Activated naive CD8-positive, alpha-beta T cell treated with anti-CD3 and anti-CD28 coated beads for 36 hours (primary cell): ENCODE measurements around the gene EBPL. TPM values are rescaled to one million over a fixed set of nuclear protein-coding genes. Genes with fewer than 3 reads are reported as not detected.
"Not testable (repeated sequence)": the region's sequence is repeated elsewhere in the genome, so short reads cannot be mapped to it uniquely, and the experiment has no call there.

Source experiments
- DNase-seq: peaks from one replicate; pipeline ENCODE4 v3.0.0; 2021
- H3K27ac Mint-ChIP-seq: one replicate; pipeline ENCODE4 v1.8.0; 2022; ENCODE audit warnings: mild to moderate bottlenecking, moderate library complexity, mixed read lengths
- H3K27me3 Mint-ChIP-seq: one replicate; pipeline ENCODE4 v1.8.0; 2022; ENCODE audit warnings: mild to moderate bottlenecking, mixed read lengths
- H3K36me3 Mint-ChIP-seq: one replicate; pipeline ENCODE4 v1.8.0; 2021; ENCODE audit warnings: mild to moderate bottlenecking, mixed read lengths
- H3K4me1 Mint-ChIP-seq: one replicate; pipeline ENCODE4 v1.8.0; 2021; ENCODE audit warnings: mixed read lengths
- H3K4me3 Mint-ChIP-seq: one replicate; pipeline ENCODE4 v1.8.0; 2022; ENCODE audit warnings: mild to moderate bottlenecking, moderate library complexity, mixed read lengths
- H3K9me3 Mint-ChIP-seq: one replicate; pipeline ENCODE4 v1.8.0; 2022; ENCODE audit warnings: mixed read lengths
- total RNA-seq, 2 experiments: library from RNA; stranded (reverse); gene quantifications; one replicate each; pipeline ENCODE4 v1.2.3, GENCODE V29; 2021

Gene EBPL
- total RNA-seq: 10 to 100 TPM; 54.8 to 60.0 TPM

DNA sequence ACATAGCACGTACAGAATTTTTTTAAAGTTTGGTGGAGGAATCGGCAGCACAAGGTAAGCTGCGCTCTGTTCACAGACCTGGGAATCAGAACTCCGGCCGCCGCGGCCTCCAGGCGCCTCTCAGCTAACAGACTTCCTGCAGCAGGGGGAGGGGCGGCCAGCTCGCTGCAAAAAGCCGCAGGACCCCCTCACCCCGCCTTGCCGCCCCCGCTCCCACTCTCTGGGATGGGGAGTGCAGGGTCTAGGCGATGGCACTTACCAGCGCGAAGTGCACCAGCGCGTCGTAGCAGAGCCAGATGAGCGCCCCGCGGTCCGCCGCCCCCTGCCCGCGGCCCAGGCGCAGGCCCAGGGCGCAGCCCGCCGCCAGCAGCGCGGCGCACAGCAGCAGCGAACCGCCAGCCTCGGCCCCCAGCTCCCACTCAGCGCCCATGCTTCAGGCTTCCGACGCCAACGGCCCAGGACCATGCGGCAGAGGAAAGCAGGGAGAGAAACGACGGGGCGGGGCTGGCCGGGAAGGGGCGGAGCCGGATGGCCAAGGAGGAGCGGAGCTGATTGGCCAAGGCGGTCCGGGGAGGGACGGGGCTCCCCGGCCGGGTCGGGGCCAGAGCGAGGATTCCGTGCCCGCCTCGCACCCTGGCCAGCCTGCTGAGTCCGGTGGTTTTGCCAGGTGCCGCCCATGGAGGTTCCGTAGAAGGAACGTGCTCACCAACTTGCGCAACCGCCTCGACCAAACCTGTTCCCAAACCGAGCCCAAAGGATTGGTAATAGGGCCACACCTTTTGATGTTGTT, at the start of gene EBPL:
Gene EBPL (minus strand): TSS at position 492 of the 790 bp plus-strand sequence. CDS start 62 bp downstream, at position 430.
- Mint-ChIP-seq H3K27me3 (no peaks in the 10 kb centered on the region), H3K4me1 (peaks cover 23% of the 10 kb centered on the region), H3K4me3 (peak within 1 kb of the TSS; percentile 89), H3K9me3 (no peaks in the 10 kb centered on the region), H3K36me3 (peaks cover 18% of the 10 kb centered on the region), H3K27ac (peak within 1 kb of the TSS; percentile 84)
- DNase-seq: peak; percentile 91

DNA sequence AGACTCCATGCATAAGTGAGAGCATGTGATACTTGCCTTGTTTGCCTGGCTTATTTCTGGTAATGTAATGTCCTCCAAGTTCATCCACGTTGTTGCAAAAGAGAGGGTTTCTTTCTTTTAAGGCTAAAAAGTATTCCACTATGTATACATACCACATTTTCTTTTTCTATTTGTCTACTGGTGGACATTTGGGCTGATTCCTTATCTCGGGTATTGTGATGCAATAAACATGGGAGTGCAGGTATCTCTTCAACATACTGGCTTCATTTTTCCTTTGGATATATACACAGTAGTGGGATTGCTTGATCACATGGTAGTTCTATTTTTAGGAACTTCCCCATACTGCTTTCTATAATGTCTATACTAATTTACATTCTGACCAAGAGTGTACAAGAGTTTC, 49.6 kb upstream of the EBPL start:
- no peaks in the 10 kb centered on the region for H3K9me3 Mint-ChIP-seq
- no peak overlapping the region for H3K27ac Mint-ChIP-seq
- H3K4me1 Mint-ChIP-seq: no peaks in the 10 kb centered on the region
- H3K4me3 Mint-ChIP-seq: no peak overlapping the region
- H3K36me3 Mint-ChIP-seq: peaks cover 8% of the 10 kb centered on the region
- DNase-seq: no peak
- H3K27me3 Mint-ChIP-seq: no peaks in the 10 kb centered on the region

DNA sequence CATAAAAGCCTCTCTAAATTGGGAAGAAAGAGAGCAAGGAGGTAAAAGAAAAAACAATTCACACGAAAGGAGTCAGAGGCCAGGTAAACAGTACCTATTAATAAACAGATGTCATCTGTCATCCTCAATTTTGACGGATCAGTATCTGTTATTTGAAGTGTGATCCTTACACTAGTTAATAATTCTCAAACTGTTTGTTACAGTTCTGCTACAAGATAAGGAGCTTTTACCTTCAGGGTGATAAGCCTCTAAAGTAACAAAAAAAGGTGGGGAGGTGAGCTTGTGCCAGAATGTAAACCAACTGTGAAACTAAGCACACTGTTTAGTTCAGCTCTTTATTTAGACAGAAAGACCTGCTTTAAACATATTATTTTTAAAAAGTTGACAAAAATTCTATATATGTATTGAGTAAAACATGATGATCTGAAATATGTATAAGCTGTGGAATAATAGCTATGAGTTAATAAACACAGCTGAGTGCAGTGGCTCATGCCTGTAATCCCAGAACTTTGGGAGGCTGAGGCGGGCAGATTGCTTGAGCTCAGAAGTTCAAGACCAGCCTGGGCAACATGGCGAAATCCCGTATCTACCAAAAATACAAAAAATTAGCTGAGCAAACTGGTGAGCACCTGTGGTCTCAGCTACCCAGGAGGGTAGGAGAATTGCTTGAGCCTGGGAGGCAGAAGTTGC, 48.4 kb upstream of the EBPL start:
- no peak for DNase-seq
- Mint-ChIP-seq H3K27me3 (no peaks in the 10 kb centered on the region), H3K4me1 (no peaks in the 10 kb centered on the region), H3K9me3 (no peaks in the 10 kb centered on the region), H3K36me3 (peaks cover 4% of the 10 kb centered on the region), H3K27ac (no peak overlapping the region), H3K4me3 (no peak overlapping the region)

DNA sequence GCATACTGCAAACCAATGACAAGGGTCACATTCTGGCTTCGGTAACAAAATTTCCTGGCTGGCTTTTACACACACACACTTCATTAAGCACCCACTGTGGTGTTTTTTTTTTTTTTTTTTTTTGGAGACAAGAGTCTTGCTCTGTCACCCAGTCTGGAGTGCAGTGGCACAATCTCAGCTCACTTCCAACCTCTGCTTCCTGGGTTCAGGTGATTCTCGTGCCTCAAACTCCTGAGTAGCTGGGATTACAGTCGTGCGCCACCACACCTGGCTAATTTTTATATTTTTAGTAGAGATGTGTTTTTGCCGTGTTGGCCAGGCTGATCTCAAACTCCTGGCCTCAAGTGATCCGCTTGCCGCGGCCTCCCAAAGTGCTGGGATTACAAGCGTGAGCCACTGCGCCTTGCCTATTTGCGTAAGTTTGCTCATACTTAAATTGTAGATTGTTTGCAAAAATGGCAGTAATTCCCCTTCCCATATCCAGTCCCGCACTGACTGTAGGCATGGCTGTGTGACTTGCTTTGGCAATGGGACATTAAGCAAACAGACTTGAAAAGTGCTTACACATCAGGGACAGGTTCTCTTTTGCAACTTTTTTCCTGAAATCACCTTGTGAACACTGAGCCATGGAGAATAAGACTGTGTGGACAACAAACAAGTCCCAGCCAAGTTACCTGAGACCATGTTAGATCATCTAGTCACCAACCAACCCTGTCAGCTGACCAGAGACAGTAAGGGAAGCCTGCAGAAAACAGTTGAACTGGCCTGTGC, 42.1 kb upstream of the EBPL start:
- no peaks in the 10 kb centered on the region for H3K9me3 Mint-ChIP-seq
- H3K36me3 Mint-ChIP-seq: peaks cover 5% of the 10 kb centered on the region
- H3K27ac Mint-ChIP-seq: no peak overlapping the region
- H3K4me3 Mint-ChIP-seq: no peak overlapping the region
- no peaks in the 10 kb centered on the region for H3K4me1 Mint-ChIP-seq
- no peaks in the 10 kb centered on the region for H3K27me3 Mint-ChIP-seq
- DNase-seq: no peak

- H3K27me3 Mint-ChIP-seq: no peaks in the 10 kb centered on the region
- H3K4me3 Mint-ChIP-seq: no peak overlapping the region
- peaks cover 16% of the 10 kb centered on the region for H3K36me3 Mint-ChIP-seq
- no peaks in the 10 kb centered on the region for H3K4me1 Mint-ChIP-seq
- no peak overlapping the region for H3K27ac Mint-ChIP-seq
- H3K9me3 Mint-ChIP-seq: no peaks in the 10 kb centered on the region
- DNase-seq: no peak
Measured at GRCh38 chr13:49731766-49732165, 40.5 kb upstream of the EBPL start.

DNA sequence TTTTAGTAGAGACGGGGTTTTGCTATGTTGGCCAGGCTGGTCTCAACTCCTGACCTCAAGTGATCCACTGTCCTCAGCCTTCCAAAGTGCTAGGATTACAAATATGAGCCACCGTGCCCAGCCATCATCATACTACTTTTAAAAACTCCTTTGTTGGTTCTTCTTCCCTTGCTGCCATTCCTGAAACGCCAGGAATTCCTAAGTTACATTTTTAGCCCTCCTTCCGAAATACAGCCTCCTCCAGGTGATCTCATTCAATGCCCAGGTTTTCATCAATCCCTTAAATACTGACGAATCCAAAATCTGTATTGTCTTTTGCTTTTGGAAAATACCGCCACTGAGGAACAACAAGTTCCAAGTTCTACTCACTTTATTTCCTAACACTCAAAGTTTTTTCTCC, 25.3 kb upstream of the EBPL start:
- DNase-seq: no peak
- peaks cover 46% of the 10 kb centered on the region for H3K36me3 Mint-ChIP-seq
- H3K27ac Mint-ChIP-seq: no peak overlapping the region
- peaks cover 12% of the 10 kb centered on the region for H3K9me3 Mint-ChIP-seq
- no peak overlapping the region for H3K4me3 Mint-ChIP-seq
- H3K4me1 Mint-ChIP-seq: peaks cover 4% of the 10 kb centered on the region
- H3K27me3 Mint-ChIP-seq: no peaks in the 10 kb centered on the region

DNA sequence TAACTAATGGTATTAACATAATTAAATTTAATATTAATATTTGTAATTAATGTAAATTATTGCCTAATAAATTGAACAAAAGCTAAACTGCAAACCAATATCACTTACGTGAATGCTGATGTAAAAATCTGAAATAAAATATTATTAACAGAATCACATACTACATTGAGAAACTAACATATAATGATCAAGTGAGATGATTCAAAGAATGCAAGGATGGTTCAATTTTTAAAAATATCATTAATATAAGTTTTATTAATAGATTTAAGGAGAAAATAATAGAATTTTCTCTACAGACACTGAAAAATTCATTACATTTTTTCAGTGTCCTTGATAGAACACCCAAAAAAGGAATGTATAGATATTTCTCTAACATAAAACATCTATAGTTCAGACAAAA, 23.5 kb upstream of the EBPL start:
- Mint-ChIP-seq H3K36me3 (peaks cover 50% of the 10 kb centered on the region), H3K27me3 (no peaks in the 10 kb centered on the region), H3K9me3 (peaks cover 12% of the 10 kb centered on the region), H3K4me3 (no peak overlapping the region), H3K4me1 (peaks cover 4% of the 10 kb centered on the region), H3K27ac (no peak overlapping the region)
- no peak for DNase-seq

- no peak overlapping the region for H3K4me3 Mint-ChIP-seq
- peaks cover 34% of the 10 kb centered on the region for H3K36me3 Mint-ChIP-seq
- DNase-seq: no peak
- H3K4me1 Mint-ChIP-seq: peaks cover 4% of the 10 kb centered on the region
- no peak overlapping the region for H3K27ac Mint-ChIP-seq
- H3K27me3 Mint-ChIP-seq: no peaks in the 10 kb centered on the region
- H3K9me3 Mint-ChIP-seq: peaks cover 6% of the 10 kb centered on the region
Measured at GRCh38 chr13:49711218-49711863, 20.1 kb upstream of the EBPL start.

- H3K27me3 Mint-ChIP-seq, H3K4me1 Mint-ChIP-seq, H3K9me3 Mint-ChIP-seq, H3K27ac Mint-ChIP-seq, DNase-seq, H3K4me3 Mint-ChIP-seq: not testable (repeated sequence)
- H3K36me3 Mint-ChIP-seq: peaks cover 16% of the 10 kb centered on the region
Measured at GRCh38 chr13:49704264-49704663, 13.0 kb upstream of the EBPL start.

DNA sequence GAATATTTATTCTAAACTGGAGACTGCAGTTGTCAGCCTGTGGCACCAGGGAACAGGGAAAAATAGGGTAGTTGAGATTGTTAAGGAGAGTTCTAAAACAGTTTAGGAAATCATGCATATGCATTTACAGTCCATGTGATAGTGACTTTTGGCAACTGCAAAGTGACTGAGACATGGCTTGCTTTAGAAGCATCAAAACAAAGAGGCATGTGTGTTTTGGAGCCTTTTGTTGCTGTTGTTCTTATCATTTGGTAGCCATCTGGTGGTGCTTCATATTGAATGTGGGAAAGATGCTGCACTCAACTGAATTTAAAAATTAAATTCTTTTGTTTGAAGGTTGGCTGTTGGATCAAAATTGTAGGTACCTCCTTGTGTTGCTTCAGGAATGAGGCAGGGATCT, 10.2 kb upstream of the EBPL start:
- no peak for DNase-seq
- no peaks in the 10 kb centered on the region for H3K4me1 Mint-ChIP-seq
- H3K4me3 Mint-ChIP-seq: no peak overlapping the region
- H3K9me3 Mint-ChIP-seq: no peaks in the 10 kb centered on the region
- no peaks in the 10 kb centered on the region for H3K27me3 Mint-ChIP-seq
- peaks cover 11% of the 10 kb centered on the region for H3K36me3 Mint-ChIP-seq
- no peak overlapping the region for H3K27ac Mint-ChIP-seq

- Mint-ChIP-seq H3K27me3 (no peaks in the 10 kb centered on the region), H3K4me1 (peaks cover 2% of the 10 kb centered on the region), H3K27ac (no peak overlapping the region), H3K4me3 (no peak overlapping the region), H3K36me3 (peaks cover 7% of the 10 kb centered on the region), H3K9me3 (no peaks in the 10 kb centered on the region)
- no peak for DNase-seq
Measured at GRCh38 chr13:49697468-49697867, 6.2 kb upstream of the EBPL start.

- H3K9me3 Mint-ChIP-seq: no peaks in the 10 kb centered on the region
- no peak overlapping the region for H3K27ac Mint-ChIP-seq
- no peak overlapping the region for H3K4me3 Mint-ChIP-seq
- no peak for DNase-seq
- H3K36me3 Mint-ChIP-seq: peaks cover 3% of the 10 kb centered on the region
- no peaks in the 10 kb centered on the region for H3K27me3 Mint-ChIP-seq
- peaks cover 17% of the 10 kb centered on the region for H3K4me1 Mint-ChIP-seq
Measured at GRCh38 chr13:49694446-49694845, 3.2 kb upstream of the EBPL start.

DNA sequence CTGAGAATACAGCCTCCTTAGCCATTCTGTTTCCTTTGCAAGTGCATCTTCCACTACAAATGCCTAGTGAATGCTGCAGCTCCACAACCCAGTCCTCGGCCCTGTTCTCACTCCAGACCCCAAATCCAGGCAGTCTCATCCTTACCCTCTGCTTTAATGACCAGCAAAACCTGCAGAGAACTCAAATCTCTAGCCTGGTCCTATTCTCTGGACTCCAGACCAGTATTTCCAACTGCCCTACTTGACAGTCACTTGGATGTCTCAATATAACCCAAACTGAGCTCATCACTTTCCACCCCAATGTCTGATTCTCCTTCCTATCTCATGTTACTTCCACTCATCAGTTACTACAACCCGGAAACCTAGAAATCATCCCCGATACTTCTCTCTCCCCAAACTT, 2.6 kb upstream of the EBPL start:
- Mint-ChIP-seq H3K9me3 (no peaks in the 10 kb centered on the region), H3K4me3 (no peak overlapping the region), H3K27ac (no peak overlapping the region), H3K36me3 (peaks cover 4% of the 10 kb centered on the region), H3K27me3 (no peaks in the 10 kb centered on the region), H3K4me1 (peaks cover 17% of the 10 kb centered on the region)
- no peak for DNase-seq

DNA sequence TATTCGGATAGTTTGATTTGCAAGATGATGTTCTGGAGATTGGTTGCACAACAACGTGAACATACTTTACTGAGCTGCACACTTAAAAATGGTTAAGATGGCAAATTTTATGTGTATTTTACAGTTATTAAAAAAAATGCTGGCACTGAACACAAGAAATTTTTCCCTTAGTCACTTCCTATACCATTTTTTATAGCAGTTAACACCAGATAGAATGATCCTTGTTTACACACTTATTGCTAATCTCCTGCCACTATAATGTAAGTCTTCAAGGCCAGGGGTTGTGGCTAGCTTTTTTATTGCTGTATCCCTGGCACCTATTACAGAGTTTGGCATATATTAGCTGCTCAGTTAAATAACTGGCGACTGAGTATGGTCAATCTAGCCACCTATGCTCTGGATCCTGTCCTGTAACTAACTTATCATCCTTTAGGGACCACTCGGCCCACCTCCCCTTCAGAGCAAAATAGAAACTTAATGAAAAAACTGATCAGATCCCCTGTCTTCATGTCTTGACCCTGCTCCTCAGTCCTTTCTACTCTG, 2.0 kb upstream of the EBPL start:
- Mint-ChIP-seq H3K36me3 (peaks cover 7% of the 10 kb centered on the region), H3K27ac (no peak overlapping the region), H3K27me3 (no peaks in the 10 kb centered on the region), H3K4me1 (peaks cover 17% of the 10 kb centered on the region), H3K9me3 (no peaks in the 10 kb centered on the region), H3K4me3 (no peak overlapping the region)
- DNase-seq: no peak
